A549 treated with CpdA at 1 μM for 4 hours (cell line): ENCODE data around the gene EIF2AK2. TPM values are rescaled to one million over a fixed set of nuclear protein-coding genes. Genes with fewer than 3 reads are reported as not detected.

Source experiments
- total RNA-seq: library from RNA; stranded (reverse); fragments of 200-300 nt; extraction: Qiagen RNA extraction; gene quantifications from 5 replicates; pipeline ENCODE4 v1.2.3, GENCODE V29; 2022; ENCODE audit warnings: low read depth

EIF2AK2 gene
- total RNA-seq: 18.9 to 35.6 TPM (median 26.0 TPM) in 5 replicates

DNA sequence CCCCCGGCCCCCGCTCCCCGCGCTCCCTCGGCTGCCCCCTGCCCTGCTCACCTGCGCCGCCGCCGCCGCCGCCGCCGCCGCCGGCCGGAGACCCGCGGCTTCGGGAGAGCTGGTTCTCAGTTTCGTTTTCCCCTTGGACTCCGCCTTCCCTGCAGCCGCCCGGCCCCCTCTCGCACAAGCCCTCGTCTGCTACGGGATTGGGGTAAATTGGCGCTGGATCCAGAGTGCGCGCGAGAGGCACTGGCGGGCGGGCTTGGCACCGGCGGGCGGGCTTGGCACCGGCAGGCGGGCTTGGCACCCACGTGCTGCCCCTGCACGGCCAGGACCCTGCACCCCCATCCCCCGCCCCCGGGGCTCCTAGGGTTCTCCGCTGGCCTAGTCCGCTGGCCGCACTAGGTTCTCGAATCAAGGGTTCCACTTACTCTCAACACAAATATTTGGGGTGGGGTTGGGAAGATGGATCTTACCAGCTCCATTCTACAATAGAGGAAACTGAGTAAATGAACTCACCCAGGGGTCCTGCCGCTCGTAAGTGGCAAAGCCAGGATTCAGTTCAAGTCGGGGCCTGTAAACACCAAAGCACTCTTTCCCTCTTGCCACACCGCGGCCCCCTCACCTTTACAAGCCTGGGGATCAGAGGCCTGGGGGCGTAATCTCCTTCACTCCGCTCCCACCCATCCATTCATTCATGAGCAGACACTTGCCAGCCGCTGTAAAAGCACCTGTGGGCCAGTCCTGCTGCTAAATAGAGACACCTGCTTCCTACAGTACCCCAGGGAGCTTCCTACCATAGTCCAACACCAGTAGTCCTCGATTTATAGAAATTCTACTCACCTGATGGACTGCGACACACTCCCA, at the start of gene EIF2AK2:
Gene EIF2AK2 (minus strand): TSS at position 124 of the 858 bp plus-strand sequence. CDS start 9,174 bp downstream, outside the sequence.

DNA sequence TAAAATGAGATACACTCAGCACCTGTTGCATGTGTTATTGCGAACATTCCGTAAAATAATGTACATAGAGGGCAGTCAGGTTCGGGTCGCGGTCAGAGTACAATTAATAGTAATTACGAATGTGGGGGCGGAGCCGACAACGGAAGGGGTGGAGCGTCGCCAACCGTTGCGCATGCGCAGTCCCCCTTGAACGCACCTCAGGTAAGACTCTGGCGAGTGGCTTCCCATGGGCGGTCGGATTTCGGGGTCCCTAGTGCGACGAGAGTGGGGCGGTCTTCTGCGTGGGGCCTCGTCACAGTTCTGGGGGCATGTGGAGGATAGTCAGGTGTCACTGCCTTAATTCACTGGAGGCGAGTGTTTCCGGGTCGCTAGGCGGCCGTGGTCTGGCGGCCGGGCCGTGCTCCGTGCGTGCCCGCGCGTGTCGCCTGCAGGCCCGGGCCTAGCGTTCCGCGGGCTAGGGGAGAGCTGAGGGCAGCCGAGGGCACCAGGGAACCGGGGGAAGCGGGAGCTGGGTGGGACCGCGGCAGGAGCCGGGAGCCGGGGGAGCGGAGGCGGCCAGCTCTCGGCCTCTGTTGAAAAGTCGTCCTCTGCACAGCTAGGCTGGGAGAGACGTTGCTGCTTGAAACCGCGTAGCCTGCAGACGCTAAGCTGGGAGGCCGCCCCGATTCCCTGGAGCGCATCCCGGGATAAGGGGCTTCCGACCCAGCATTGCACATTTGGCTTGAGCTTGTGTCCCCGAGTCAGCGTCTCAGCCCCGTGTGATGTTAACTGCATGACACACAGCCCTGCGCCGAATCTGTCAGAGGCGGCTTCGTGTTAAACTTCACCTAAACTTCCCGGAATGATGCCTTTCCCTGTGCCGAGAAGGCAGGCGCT, 39.8 kb upstream of the EIF2AK2 start, which contains the start of gene CEBPZOS:
Gene CEBPZOS (plus strand): TSS at position 177 of the 876 bp plus-strand sequence. CDS start 3,209 bp downstream, outside the sequence.

DNA sequence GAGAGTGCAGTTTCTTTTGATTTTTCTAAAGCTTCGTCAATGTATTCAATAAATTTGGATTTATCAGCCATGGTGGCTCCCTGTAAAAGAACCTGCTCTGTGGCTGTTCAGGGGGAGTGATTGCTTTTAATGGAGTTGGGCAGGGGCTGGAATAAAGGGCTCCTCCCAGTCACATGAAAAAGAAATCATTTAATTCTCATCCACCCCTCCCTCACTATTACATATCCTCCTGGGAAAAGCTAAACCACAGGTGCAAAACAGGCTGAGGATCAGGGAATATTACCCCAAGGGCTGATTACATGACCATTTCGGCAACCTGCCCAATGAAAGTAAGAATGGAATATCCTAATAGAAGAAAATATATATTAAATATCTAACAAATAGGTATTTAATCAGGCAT, 31.8 kb upstream of the EIF2AK2 start, which contains the start of gene SULT6B1:
Gene SULT6B1 (minus strand): TSS at position 101 of the 400 bp plus-strand sequence. CDS start 30 bp downstream, at position 71.

DNA sequence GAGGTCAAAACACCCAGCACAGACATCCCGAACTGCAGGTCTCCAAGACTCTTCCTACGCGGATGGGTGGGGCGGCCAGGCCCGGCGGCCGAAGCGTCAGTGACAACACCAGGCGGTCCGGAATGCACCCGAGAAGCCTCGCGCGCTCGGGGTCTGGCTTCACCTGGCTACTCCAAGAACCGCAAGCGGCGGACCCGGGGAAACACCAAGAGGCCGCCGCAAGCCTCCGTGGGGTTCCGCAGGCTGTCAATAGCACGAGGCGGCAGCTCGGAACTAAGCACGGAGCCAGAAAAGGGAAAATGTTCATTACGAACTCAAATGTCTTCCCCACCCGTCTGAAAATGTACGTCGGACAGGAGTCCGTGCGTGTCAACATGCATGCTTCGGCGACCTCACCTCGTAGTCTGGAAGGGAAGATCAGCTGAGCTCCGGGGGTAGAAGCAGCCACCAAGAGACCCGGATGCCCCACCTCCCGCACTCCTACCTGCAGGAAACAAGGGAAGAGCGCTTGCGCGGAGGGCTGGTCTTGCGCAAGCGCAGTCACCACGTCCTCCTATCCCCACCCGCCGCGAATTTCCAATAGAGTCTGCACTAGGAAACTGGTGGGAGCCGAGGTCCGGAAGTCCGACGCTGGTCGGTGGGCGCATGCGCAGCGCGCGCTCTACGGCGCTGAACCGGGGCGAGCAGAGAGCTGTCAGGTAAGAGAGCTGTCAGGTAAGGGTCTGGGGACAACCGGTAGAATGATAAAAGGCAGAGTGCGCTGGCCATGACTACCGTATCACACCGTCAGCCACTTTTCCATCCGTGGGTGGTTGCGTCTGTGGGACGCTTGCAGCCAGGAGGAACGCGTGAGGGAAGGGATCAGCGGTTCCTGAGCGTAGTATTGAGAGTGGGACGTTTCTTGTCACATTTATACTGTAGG, 72.6 kb downstream of the EIF2AK2 start, which contains the start of the genes GPATCH11 and HEATR5B:
Gene GPATCH11 (plus strand): TSS at position 646 of the 922 bp plus-strand sequence. CDS start 3,864 bp downstream, outside the sequence.
Gene HEATR5B (minus strand): TSS at position 500 of the 922 bp plus-strand sequence. CDS start 958 bp downstream, outside the sequence.

Other genes with a start within 250 kb of the EIF2AK2 start
- gene STRN, start 190.4 kb downstream of the EIF2AK2 start, total RNA-seq: 12.1 to 18.5 TPM (median 17.3 TPM) in 5 replicates
- 6.2 to 8.0 TPM (median 7.0 TPM) in 5 replicates for gene HEATR5B, start 72.6 kb downstream of the EIF2AK2 start, total RNA-seq
- gene GPATCH11, start 72.5 kb downstream of the EIF2AK2 start, total RNA-seq: 9.1 to 13.1 TPM (median 10.0 TPM) in 5 replicates
- gene SULT6B1, start 31.7 kb upstream of the EIF2AK2 start, total RNA-seq: not detected in 5 replicates
- 39.5 to 52.7 TPM (median 43.0 TPM) in 5 replicates for gene CEBPZOS, start 39.5 kb upstream of the EIF2AK2 start, total RNA-seq
- gene CEBPZ, start 74.6 kb upstream of the EIF2AK2 start, total RNA-seq: 71.7 to 94.1 TPM (median 82.7 TPM) in 5 replicates
- gene NDUFAF7, start 74.7 kb upstream of the EIF2AK2 start, total RNA-seq: 19.4 to 22.0 TPM (median 21.6 TPM) in 5 replicates
- 9.5 to 13.6 TPM (median 12.6 TPM) in 5 replicates for gene PRKD3, start 167.9 kb upstream of the EIF2AK2 start, total RNA-seq
- 16.4 to 20.3 TPM (median 17.8 TPM) in 5 replicates for gene QPCT, start 187.7 kb upstream of the EIF2AK2 start, total RNA-seq